ENCODE measurements around the gene RELN. TPM values are rescaled to one million over a fixed set of nuclear protein-coding genes. Genes with fewer than 3 reads are reported as not detected.
A peak's percentile ranks its signal among the peaks of the same experiment; 100 is the strongest.

Gene RELN
- total and polyA plus RNA-seq, 2 donors from 2014 or later = 0.95 to 5.4 TPM

- H3K9me3 ChIP-seq (ENCODE audit: control insufficient read depth in 2 of 3, insufficient read depth in 1 of 3, low read length in 3 of 3) = no peaks in the 10 kb centered on the region
- no peak for TF ChIP-seq CTCF (IDR thresholded peaks at IDR 0.05; ENCODE audit: borderline replicate concordance, extremely low read depth, insufficient read depth)
- H3K4me1 ChIP-seq (ENCODE audit: control insufficient read depth in 2 of 3, insufficient read depth in 2 of 3, low read depth in 1 of 3, low read length in 3 of 3) = no peaks in the 10 kb centered on the region
- no peaks in the 10 kb centered on the region for H3K27me3 ChIP-seq (ENCODE audit: control insufficient read depth, insufficient read depth, low read length)
- H3K9ac ChIP-seq (ENCODE audit: low read length in 3 of 3) = no peak overlapping the region
- no peak overlapping the region for H3K27ac ChIP-seq (ENCODE audit: low read depth in 2 of 2, low read length in 2 of 2)
- intact Hi-C loops (cut with DNase I) = no loop called here
- no peak overlapping the region for H3K4me3 ChIP-seq (ENCODE audit: low read length in 3 of 3)
- H3K36me3 ChIP-seq (ENCODE audit: control insufficient read depth in 2 of 3, insufficient read depth in 3 of 3, low read length in 3 of 3) = no peaks in the 10 kb centered on the region
- DNase-seq = no peak
- no peak for FAIRE-seq
These were observed 467.5 kb downstream of the RELN start for GRCh38 chr7:103521937-103522336.

- intact Hi-C loops (cut with DNase I) = no loop called here
- H3K9ac ChIP-seq (ENCODE audit: low read length in 3 of 3) = no peak overlapping the region
- TF ChIP-seq CTCF (IDR thresholded peaks at IDR 0.05; ENCODE audit: borderline replicate concordance, extremely low read depth, insufficient read depth) = no peak
- FAIRE-seq (no peak), DNase-seq (peak in 1 of 5 donors; percentile 35)
- no peaks in the 10 kb centered on the region for H3K9me3 ChIP-seq (ENCODE audit: control insufficient read depth in 2 of 3, insufficient read depth in 1 of 3, low read length in 3 of 3)
- H3K27me3 ChIP-seq (ENCODE audit: control insufficient read depth, insufficient read depth, low read length) = no peaks in the 10 kb centered on the region
- H3K4me3 ChIP-seq (ENCODE audit: low read length in 3 of 3) = no peak overlapping the region
- H3K4me1 ChIP-seq (ENCODE audit: control insufficient read depth in 2 of 3, insufficient read depth in 2 of 3, low read depth in 1 of 3, low read length in 3 of 3) = no peaks in the 10 kb centered on the region
- no peak overlapping the region for H3K27ac ChIP-seq (ENCODE audit: low read depth in 2 of 2, low read length in 2 of 2)
- H3K36me3 ChIP-seq (ENCODE audit: control insufficient read depth in 2 of 3, insufficient read depth in 3 of 3, low read length in 3 of 3) = no peaks in the 10 kb centered on the region
These were observed 484.8 kb downstream of the RELN start for GRCh38 chr7:103504505-103505135.

GRCh38 chr7:103501206-103501605 is 488.3 kb downstream of the RELN start:
- H3K27me3 ChIP-seq (ENCODE audit: control insufficient read depth, insufficient read depth, low read length) = no peaks in the 10 kb centered on the region
- intact Hi-C loops (cut with DNase I) = no loop called here
- no peak overlapping the region for H3K9ac ChIP-seq (ENCODE audit: low read length in 3 of 3)
- no peaks in the 10 kb centered on the region for H3K36me3 ChIP-seq (ENCODE audit: control insufficient read depth in 2 of 3, insufficient read depth in 3 of 3, low read length in 3 of 3)
- H3K4me3 ChIP-seq (ENCODE audit: low read length in 3 of 3) = no peak overlapping the region
- H3K27ac ChIP-seq (ENCODE audit: low read depth in 2 of 2, low read length in 2 of 2) = no peak overlapping the region
- DNase-seq (no peak), FAIRE-seq (no peak)
- no peak for TF ChIP-seq CTCF (IDR thresholded peaks at IDR 0.05; ENCODE audit: borderline replicate concordance, extremely low read depth, insufficient read depth)
- no peaks in the 10 kb centered on the region for H3K9me3 ChIP-seq (ENCODE audit: control insufficient read depth in 2 of 3, insufficient read depth in 1 of 3, low read length in 3 of 3)
- no peaks in the 10 kb centered on the region for H3K4me1 ChIP-seq (ENCODE audit: control insufficient read depth in 2 of 3, insufficient read depth in 2 of 3, low read depth in 1 of 3, low read length in 3 of 3)

- Histone ChIP-seq H3K27ac (ENCODE audit: low read depth in 2 of 2, low read length in 2 of 2) (no peak overlapping the region), H3K36me3 (ENCODE audit: control insufficient read depth in 2 of 3, insufficient read depth in 3 of 3, low read length in 3 of 3) (no peaks in the 10 kb centered on the region), H3K4me3 (ENCODE audit: low read length in 3 of 3) (no peak overlapping the region), H3K9me3 (ENCODE audit: control insufficient read depth in 2 of 3, insufficient read depth in 1 of 3, low read length in 3 of 3) (no peaks in the 10 kb centered on the region), H3K9ac (ENCODE audit: low read length in 3 of 3) (no peak overlapping the region), H3K27me3 (ENCODE audit: control insufficient read depth, insufficient read depth, low read length) (no peaks in the 10 kb centered on the region), H3K4me1 (ENCODE audit: control insufficient read depth in 2 of 3, insufficient read depth in 2 of 3, low read depth in 1 of 3, low read length in 3 of 3) (no peaks in the 10 kb centered on the region)
- DNase-seq (no peak), FAIRE-seq (no peak)
- TF ChIP-seq CTCF (IDR thresholded peaks at IDR 0.05; ENCODE audit: borderline replicate concordance, extremely low read depth, insufficient read depth) = no peak
- intact Hi-C loops (cut with DNase I) = no loop called here
These were observed 489.5 kb downstream of the RELN start for GRCh38 chr7:103499976-103500375.
